T-helper 17 cell (primary cell): Measurements from ENCODE around the gene POU2F1. TPM values are rescaled to one million over a fixed set of nuclear protein-coding genes. Genes with fewer than 3 reads are reported as not detected.

Experiments used
- ATAC-seq: fragments of 150-1000 bp; cut with Tn5 transposase; 2 replicates; pipeline ENCODE4 v1.10.0; 2021; ENCODE audit warnings: mild to moderate bottlenecking, moderate library complexity
- DNase-seq, 3 donors: peaks; one replicate each; pipeline versions ENCODE4 v3.0.0 to v3.0.0-alpha.2; 2020 to 2021
- H3K9me3 ChIP-seq: one replicate; pipeline ENCODE4 v1.7.0; 2013; ENCODE audit warnings: low read length, mild to moderate bottlenecking; ENCODE audit not compliant: control insufficient read depth, poor library complexity, severe bottlenecking
- H3K27ac Mint-ChIP-seq: one replicate; pipeline ENCODE4 v1.8.0; 2022; ENCODE audit warnings: mild to moderate bottlenecking, moderate library complexity, mixed read lengths
- H3K27me3 Mint-ChIP-seq: one replicate; pipeline ENCODE4 v1.8.0; 2022; ENCODE audit warnings: mixed read lengths
- H3K36me3 Mint-ChIP-seq: one replicate; pipeline ENCODE4 v1.8.0; 2022; ENCODE audit warnings: low read depth, mixed read lengths
- H3K4me1 Mint-ChIP-seq: one replicate; pipeline ENCODE4 v1.8.0; 2022; ENCODE audit warnings: mild to moderate bottlenecking, mixed read lengths
- H3K4me3 Mint-ChIP-seq: one replicate; pipeline ENCODE4 v1.8.0; 2022; ENCODE audit warnings: mild to moderate bottlenecking, moderate library complexity, mixed read lengths
- total RNA-seq, 4 donors: library from RNA in 2 of 4; stranded (reverse) in 2 of 4; gene quantifications; one replicate each; pipeline ENCODE4 v1.2.3 and lab custom pipeline; 2022 to 2026

The POU2F1 gene
- total RNA-seq, 2 donors from 2014 or later, result 28.7 to 31.2 TPM

DNA sequence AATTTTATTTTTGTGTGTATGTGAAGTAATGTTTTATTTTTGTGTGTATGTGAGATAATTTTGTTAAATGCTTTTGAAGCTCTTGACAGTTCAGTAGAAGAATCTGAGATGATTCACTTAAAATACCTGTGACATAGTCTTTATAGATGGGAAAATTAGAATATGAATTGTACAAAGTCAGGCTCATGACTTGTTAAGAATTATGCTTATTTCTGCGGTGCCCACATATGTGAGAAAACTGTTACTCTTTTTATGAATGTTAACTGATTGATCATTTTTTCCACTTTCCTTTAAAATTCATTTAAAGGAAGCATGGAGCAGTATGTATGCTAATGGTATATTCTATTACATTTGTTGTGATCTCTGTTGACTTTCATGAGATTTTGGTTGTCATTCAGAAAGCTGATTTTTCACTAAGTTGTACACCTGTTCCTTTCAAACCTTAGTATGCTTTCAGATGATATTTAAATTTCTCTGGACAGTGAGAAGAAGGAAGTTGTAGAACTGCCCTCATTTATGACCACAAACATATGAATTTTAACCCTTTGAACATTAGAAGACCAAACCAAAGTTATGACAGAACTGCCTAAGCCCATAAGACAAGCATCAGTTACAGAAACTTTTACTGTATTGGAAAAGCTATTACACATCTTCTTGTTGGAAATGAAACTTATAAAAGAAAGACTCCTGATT, 110.1 kb downstream of the POU2F1 start:
- H3K4me3 Mint-ChIP-seq, result no peak overlapping the region
- no peaks in the 10 kb centered on the region for H3K9me3 ChIP-seq
- no peaks in the 10 kb centered on the region for H3K27me3 Mint-ChIP-seq
- peaks cover 16% of the 10 kb centered on the region for H3K4me1 Mint-ChIP-seq
- H3K27ac Mint-ChIP-seq, result no peak overlapping the region
- peaks cover 2% of the 10 kb centered on the region for H3K36me3 Mint-ChIP-seq
- DNase-seq (no peak), ATAC-seq (no peak)

DNA sequence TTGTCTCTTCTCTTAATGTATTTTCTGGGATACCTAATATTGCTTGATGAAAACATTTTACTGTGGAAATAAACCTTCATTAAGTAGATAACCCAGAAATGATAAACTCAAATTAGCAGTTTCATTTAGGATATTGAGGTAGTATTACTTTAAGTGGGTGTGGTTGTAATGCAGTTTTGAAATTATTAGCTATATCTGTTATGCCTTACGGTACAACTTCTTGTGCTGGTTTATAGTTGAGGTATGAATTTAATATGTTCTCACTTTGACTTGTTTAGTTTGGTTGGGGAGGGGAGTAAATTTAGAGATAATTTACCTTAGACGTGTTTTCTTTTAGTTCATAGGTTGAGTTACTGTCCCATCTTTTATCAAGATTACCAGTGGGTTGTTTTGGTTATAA, 111.0 kb downstream of the POU2F1 start:
- Mint-ChIP-seq H3K4me1 (peaks cover 16% of the 10 kb centered on the region), H3K27ac (no peak overlapping the region), H3K27me3 (no peaks in the 10 kb centered on the region), H3K4me3 (no peak overlapping the region), H3K36me3 (peaks cover 2% of the 10 kb centered on the region)
- ATAC-seq, result no peak
- H3K9me3 ChIP-seq, result no peaks in the 10 kb centered on the region
- no peak for DNase-seq

DNA sequence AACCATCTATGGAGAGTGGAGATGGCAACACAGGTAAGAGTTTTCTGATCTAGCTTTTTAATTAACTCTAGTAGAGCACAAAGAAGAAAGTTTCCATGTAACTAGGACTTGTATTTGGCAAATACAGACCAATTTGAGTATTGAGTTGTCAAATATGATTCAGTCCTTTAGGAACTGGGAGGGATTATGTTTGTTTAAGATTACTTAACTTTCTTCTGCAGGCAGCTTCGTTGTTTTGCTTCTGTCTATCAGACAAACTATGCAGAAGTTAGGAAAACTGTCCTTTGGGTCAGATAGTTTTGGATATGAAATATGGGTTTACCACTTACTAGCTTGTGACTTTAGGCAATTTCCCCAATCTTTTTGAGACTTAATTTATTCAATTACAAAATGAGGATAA, 111.8 kb downstream of the POU2F1 start:
- peaks cover 2% of the 10 kb centered on the region for H3K36me3 Mint-ChIP-seq
- ATAC-seq, result no peak

DNA sequence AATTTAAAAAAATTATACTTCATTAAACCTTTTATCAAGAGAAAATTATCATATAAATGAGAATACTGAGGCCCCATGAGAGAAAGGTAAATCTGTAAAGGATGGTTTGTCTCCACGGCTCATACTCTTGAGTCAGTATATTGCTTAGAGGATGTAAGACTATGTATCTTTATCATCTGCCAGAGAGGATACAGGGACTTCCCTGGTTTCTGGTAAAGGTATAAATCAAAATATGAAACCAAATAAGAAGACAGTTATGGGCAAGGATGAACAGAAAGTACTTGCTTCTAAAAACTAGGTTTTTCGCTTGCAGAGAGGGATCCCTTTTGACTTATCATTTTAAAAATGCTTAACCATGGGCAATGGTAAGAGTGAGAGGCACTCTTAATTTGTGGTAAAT, 112.4 kb downstream of the POU2F1 start:
- H3K4me1 Mint-ChIP-seq, result peaks cover 16% of the 10 kb centered on the region
- peaks cover 2% of the 10 kb centered on the region for H3K36me3 Mint-ChIP-seq
- H3K9me3 ChIP-seq, result no peaks in the 10 kb centered on the region
- H3K27me3 Mint-ChIP-seq, result no peaks in the 10 kb centered on the region
- no peak for DNase-seq
- no peak for ATAC-seq
- no peak overlapping the region for H3K4me3 Mint-ChIP-seq
- no peak overlapping the region for H3K27ac Mint-ChIP-seq

More for the DNA sequence above, 111.8 kb downstream of the POU2F1 start:
- Mint-ChIP-seq H3K27ac (no peak overlapping the region), H3K27me3 (no peaks in the 10 kb centered on the region), H3K4me3 (no peak overlapping the region), H3K4me1 (peaks cover 16% of the 10 kb centered on the region)
- no peak for DNase-seq
- H3K9me3 ChIP-seq, result no peaks in the 10 kb centered on the region

DNA sequence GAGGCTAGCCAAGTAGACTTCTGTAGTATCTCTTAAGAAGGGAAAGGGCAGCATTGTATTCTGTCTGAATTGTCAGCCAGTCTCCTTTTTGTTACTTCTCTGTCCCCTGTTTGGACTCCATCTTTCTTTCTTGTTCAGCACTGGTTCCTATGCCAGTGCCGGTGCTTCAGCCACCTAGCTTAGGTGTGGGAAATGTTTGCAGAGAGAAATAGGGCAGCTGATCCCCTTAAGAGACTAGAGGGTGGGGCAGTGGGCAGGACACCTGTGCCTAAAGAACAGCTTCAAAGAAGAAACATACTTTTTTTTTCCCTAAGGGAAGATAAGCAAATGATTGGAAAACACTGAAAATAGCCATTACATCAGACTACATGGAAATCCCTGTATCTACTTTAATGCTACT, 113.0 kb downstream of the POU2F1 start:
- DNase-seq (no peak), ATAC-seq (no peak)
- H3K27ac Mint-ChIP-seq, result no peak overlapping the region
- peaks cover 16% of the 10 kb centered on the region for H3K4me1 Mint-ChIP-seq
- H3K4me3 Mint-ChIP-seq, result no peak overlapping the region
- no peaks in the 10 kb centered on the region for H3K9me3 ChIP-seq
- peaks cover 4% of the 10 kb centered on the region for H3K36me3 Mint-ChIP-seq
- H3K27me3 Mint-ChIP-seq, result no peaks in the 10 kb centered on the region

DNA sequence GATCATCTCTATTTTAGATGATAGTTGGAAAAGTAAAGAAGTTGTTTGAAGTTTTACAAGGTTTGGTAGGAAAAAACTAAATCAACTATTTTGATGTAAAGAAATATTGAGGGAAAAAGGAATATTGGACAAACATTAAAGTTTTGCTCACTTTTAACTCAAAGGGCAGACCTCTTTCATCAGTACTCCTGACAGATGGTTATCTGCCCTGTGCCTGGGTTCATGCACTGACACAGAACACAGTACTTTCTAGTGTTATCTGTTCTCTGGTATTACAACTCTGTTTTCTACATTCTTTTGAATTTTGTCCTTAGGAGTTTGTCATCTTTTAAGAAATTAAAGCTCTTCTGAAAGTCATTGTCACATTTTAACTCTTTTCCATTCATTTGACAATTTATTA, 118.7 kb downstream of the POU2F1 start:
- no peak for ATAC-seq
- no peak overlapping the region for H3K4me3 Mint-ChIP-seq

DNA sequence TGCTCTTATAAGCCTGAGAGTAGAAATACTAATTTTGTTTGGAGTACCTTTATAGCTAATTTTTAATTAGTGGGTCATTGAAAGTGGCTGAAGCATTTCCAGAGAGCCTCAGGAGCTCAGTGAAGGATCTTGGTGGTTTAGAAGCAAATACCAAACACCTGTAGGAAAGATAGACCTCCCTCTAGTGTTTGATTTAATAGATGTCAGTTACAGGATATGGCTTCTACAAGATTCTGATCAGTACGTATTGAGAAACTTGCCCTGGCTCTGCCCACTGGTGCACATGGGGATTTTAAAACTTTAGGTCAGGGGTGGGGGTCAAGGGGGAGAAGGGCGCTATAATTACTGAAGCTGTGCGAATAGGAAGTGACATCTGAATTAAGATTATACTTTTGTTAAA, 122.2 kb downstream of the POU2F1 start:
- no peak overlapping the region for H3K27ac Mint-ChIP-seq
- H3K9me3 ChIP-seq, result no peaks in the 10 kb centered on the region
- DNase-seq, result no peak
- peaks cover 14% of the 10 kb centered on the region for H3K4me1 Mint-ChIP-seq
- peaks cover 8% of the 10 kb centered on the region for H3K36me3 Mint-ChIP-seq
- H3K4me3 Mint-ChIP-seq, result no peak overlapping the region
- peak; percentile 49 for ATAC-seq
- H3K27me3 Mint-ChIP-seq, result no peaks in the 10 kb centered on the region

More for the DNA sequence above, 118.7 kb downstream of the POU2F1 start:
- Mint-ChIP-seq H3K27ac (no peak overlapping the region), H3K36me3 (peaks cover 7% of the 10 kb centered on the region), H3K27me3 (no peaks in the 10 kb centered on the region), H3K4me1 (peaks cover 9% of the 10 kb centered on the region)
- no peak for DNase-seq
- no peaks in the 10 kb centered on the region for H3K9me3 ChIP-seq

DNA sequence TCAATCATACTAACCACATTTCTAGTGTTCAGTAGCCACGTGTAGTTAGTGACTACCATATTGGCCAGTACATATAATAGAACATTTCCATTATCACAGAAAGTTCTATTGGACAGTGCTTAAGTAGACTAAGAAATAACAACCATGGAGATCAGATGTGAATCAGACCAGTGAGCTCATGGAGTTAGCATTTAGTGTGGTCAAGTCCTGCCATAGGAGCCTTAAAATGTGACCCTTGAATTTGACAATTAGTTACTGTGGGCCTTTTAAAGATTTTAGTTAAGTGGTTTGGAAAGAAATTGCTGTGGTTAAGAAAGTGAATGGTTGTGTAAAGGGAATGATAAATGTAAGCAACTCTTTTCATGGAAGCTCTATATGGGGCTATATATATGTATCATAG, 123.4 kb downstream of the POU2F1 start:
- Mint-ChIP-seq H3K4me1 (peaks cover 15% of the 10 kb centered on the region), H3K27ac (no peak overlapping the region), H3K27me3 (no peaks in the 10 kb centered on the region), H3K36me3 (peaks cover 6% of the 10 kb centered on the region), H3K4me3 (no peak overlapping the region)
- H3K9me3 ChIP-seq, result no peaks in the 10 kb centered on the region
- ATAC-seq (no peak), DNase-seq (no peak)

DNA sequence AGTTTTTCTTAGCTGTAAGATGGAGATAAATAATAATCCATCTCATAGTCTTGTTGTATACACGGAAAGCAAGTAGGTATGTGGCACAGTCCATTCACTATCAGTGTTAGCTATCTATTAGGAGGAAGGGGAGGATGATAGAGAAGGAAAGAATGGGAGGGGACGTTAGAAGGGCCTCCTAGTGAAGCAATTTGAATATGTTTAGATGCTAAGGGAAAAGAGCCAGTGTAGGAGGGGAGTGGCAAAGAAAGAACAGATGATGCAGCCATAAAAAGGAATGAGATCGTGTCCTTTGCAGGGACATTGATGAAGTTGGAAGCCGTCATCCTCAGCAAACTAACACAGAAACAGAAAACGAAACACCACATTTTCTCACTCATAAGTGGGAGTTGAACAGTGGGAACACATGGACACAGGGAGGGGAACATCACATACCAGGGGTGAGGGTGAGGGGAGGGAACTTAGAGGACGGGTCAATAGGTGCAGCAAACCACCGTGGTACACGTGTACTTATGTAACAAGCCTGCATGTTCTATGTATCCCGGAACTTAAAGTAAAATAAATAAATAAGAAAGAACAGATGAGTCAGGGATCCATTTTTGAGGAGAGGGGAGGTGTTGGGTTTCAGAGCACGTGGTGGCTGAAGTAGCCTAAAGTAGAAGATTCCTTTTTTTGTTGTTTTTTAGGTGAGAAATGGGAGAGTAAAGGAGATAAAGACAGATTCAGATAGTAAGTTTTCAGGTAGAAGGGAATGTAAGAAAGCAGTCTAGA, 124.1 kb downstream of the POU2F1 start:
- DNase-seq (no peak), ATAC-seq (no peak)
- peaks cover 15% of the 10 kb centered on the region for H3K4me1 Mint-ChIP-seq
- H3K27me3 Mint-ChIP-seq, result no peaks in the 10 kb centered on the region
- no peak overlapping the region for H3K27ac Mint-ChIP-seq
- H3K4me3 Mint-ChIP-seq, result no peak overlapping the region
- no peaks in the 10 kb centered on the region for H3K9me3 ChIP-seq
- peaks cover 6% of the 10 kb centered on the region for H3K36me3 Mint-ChIP-seq

DNA sequence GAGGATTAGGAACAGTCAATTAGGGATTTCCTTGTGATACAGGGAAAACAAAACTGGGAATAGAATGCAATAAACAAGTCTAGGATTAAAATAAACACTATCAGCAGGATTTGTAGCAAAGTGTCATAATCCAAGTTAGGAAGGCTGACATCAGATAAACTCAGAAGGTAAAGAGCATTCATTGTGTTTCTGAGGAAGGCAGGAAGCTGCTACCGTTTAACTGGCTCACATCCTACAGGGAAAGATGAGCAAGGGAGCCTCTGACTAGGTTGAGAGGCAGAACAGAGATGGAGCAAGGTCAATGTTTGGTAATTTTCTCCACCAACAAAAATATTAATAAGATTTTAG, 124.7 kb downstream of the POU2F1 start:
- Mint-ChIP-seq H3K4me3 (no peak overlapping the region), H3K36me3 (peaks cover 6% of the 10 kb centered on the region), H3K4me1 (peaks cover 15% of the 10 kb centered on the region), H3K27me3 (no peaks in the 10 kb centered on the region), H3K27ac (no peak overlapping the region)
- no peak for DNase-seq
- H3K9me3 ChIP-seq, result no peaks in the 10 kb centered on the region
- no peak for ATAC-seq

DNA sequence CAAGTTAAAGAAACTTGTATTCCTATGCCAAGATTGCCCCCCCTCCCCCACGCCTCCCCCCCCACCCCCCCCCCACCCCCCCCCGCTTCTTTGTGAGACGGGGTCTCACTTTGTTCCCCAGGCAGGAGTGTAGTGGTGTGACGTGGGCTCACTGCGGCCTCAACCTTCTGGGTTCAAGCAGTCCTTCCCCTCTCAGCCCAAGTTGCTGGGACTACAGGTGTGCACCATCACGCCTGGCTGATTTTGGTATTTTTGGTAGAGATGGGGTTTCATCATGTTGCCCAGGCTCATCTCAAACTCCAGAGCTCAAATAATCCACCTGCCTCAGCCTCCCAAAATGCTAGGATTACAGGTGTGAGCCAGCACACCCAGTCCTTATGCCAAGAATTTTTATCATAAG, 136.6 kb downstream of the POU2F1 start:
- Mint-ChIP-seq H3K36me3 (peaks cover 5% of the 10 kb centered on the region), H3K27me3 (no peaks in the 10 kb centered on the region), H3K27ac (no peak overlapping the region), H3K4me3 (no peak overlapping the region), H3K4me1 (peaks cover 18% of the 10 kb centered on the region)
- no peak for DNase-seq
- H3K9me3 ChIP-seq, result no peaks in the 10 kb centered on the region
- ATAC-seq, result no peak

DNA sequence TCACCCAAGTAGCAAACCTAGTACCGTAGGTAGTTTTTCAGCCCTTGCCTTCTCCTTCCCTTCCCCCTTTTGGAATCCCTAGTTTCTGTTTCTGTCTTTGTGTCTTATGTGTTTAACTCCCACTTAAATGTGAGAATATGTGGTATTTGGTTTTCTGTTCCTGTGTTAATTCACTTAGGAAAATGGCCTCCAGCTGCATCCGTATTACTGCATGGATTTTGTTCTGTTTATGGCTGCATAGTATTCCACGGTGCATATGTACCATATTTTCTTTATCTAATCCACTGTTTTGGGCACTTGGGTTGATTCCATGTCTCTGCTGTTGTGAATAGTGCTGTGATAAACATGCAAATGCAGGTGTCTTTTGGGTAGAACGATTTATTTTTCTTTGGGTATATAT, 138.6 kb downstream of the POU2F1 start:
- DNase-seq (no peak), ATAC-seq (no peak)
- Mint-ChIP-seq H3K4me3 (no peak overlapping the region), H3K27ac (no peak overlapping the region), H3K27me3 (no peaks in the 10 kb centered on the region), H3K4me1 (peaks cover 14% of the 10 kb centered on the region), H3K36me3 (peaks cover 2% of the 10 kb centered on the region)
- no peaks in the 10 kb centered on the region for H3K9me3 ChIP-seq

DNA sequence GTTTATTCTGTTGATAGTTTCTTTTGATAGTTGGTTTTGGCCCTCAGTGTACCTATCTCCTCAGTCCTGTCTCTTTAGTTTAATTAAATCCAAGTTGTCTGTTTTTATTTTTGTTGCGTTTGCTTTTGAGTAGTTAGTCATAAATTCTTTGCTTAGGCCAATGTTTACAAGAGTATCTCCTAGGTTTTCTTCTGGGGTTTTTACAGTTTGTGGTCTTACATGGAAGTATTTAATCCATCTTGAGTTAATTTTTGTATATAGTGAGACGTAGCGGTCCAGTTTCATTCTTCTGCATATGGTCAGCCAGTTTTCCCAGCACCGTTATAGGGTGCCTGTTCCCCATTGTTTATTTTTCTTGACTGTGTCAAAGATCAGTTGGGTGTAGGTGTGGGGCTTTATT, 139.4 kb downstream of the POU2F1 start:
- DNase-seq (no peak), ATAC-seq (no peak)
- H3K4me3 Mint-ChIP-seq, result no peak overlapping the region
- no peak overlapping the region for H3K27ac Mint-ChIP-seq
- H3K9me3 ChIP-seq, result no peaks in the 10 kb centered on the region
- no peaks in the 10 kb centered on the region for H3K27me3 Mint-ChIP-seq
- peaks cover 13% of the 10 kb centered on the region for H3K4me1 Mint-ChIP-seq
- H3K36me3 Mint-ChIP-seq, result no peaks in the 10 kb centered on the region

DNA sequence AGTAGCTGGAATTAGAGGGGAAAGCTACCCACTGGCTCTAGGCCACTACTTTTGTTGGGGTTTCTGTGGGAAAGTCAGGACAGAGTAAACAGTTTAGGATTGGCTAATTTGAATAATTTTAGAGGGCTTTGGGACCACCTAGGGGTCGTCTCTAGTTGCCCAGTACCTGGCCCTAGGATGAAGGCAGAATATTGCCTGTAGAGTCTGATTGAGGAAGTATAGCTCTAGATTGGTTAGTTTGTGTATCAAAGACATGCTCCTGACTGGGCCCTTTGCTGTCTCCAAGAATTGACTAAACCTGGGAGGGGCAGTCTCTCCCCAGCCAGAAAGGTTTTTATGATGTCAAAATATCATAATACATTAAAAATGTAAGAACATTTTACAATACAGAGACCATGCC, 142.0 kb downstream of the POU2F1 start:
- DNase-seq (no peak), ATAC-seq (no peak)
- no peaks in the 10 kb centered on the region for H3K9me3 ChIP-seq
- no peaks in the 10 kb centered on the region for H3K36me3 Mint-ChIP-seq
- no peak overlapping the region for H3K4me3 Mint-ChIP-seq
- no peaks in the 10 kb centered on the region for H3K27me3 Mint-ChIP-seq
- H3K4me1 Mint-ChIP-seq, result peaks cover 12% of the 10 kb centered on the region
- H3K27ac Mint-ChIP-seq, result no peak overlapping the region
